DOHH2 (cell line): ENCODE measurements around the gene GALNT7.

Experiments
- CTCF ChIP-seq: fragments of 200-600 bp; sonication (generic); IDR thresholded peaks from one replicate; pipeline ENCODE4 v1.5.1; 2014; ENCODE audit warnings: antibody characterized with exemption, mild to moderate bottlenecking, low read depth, low read length; ENCODE audit not compliant: poor library complexity, severe bottlenecking
- EZH2phosphoT487 ChIP-seq: fragments of 200-600 bp; sonication (generic); IDR thresholded peaks from 2 replicates; pipeline ENCODE4 v1.6.1; 2017; ENCODE audit warnings: borderline replicate concordance, mild to moderate bottlenecking, antibody characterized with exemption, low read length, moderate library complexity, mixed read lengths

GRCh38 chr4:173169428-173170181 lies 994 bp downstream of the GALNT7 start:
- TF ChIP-seq CTCF (no peak), EZH2phosphoT487 (no peak)
